ENCODE measurements around the gene ZFYVE27. TPM values are rescaled to one million over a fixed set of nuclear protein-coding genes. Genes with fewer than 3 reads are reported as not detected.

ZFYVE27 gene
- total RNA-seq, 2 donors from 2014 or later = 14.6 to 16.1 TPM

GRCh38 chr10:97719602-97720001, 17.3 kb upstream of the ZFYVE27 start:
- no peak for TF ChIP-seq CTCF (IDR thresholded peaks at IDR 0.05)
- H3K36me3 ChIP-seq = peaks cover 6% of the 10 kb centered on the region
- peaks cover 3 to 44% of the 10 kb centered on the region in 2 donors for H3K4me1 ChIP-seq
- H3K27me3 ChIP-seq = no peaks in the 10 kb centered on the region
- no peak overlapping the region for H3K4me3 ChIP-seq
- no peak for DNase-seq (ENCODE audit: low spot score)
- no peaks in the 10 kb centered on the region for H3K9me3 ChIP-seq
- peak overlapping the region in 1 of 2 donors; percentile 48 for H3K27ac ChIP-seq

- H3K4me3 ChIP-seq = no peak overlapping the region
- no peak overlapping the region for H3K27ac ChIP-seq
- no peaks in the 10 kb centered on the region for H3K9me3 ChIP-seq
- peaks cover 6% of the 10 kb centered on the region for H3K36me3 ChIP-seq
- no peak for DNase-seq (ENCODE audit: low spot score)
- peaks cover 3 to 24% of the 10 kb centered on the region in 2 donors for H3K4me1 ChIP-seq
- no peak for TF ChIP-seq CTCF (IDR thresholded peaks at IDR 0.05)
- no peaks in the 10 kb centered on the region for H3K27me3 ChIP-seq
Observed at GRCh38 chr10:97721871-97722780, 14.8 kb upstream of the ZFYVE27 start.

- DNase-seq (ENCODE audit: low spot score) = no peak
- Histone ChIP-seq H3K4me1 (peaks cover 3 to 17% of the 10 kb centered on the region in 2 donors), H3K4me3 (no peak overlapping the region), H3K36me3 (no peaks in the 10 kb centered on the region), H3K9me3 (no peaks in the 10 kb centered on the region), H3K27me3 (no peaks in the 10 kb centered on the region), H3K27ac (no peak overlapping the region)
- no peak for TF ChIP-seq CTCF (IDR thresholded peaks at IDR 0.05)
Observed at GRCh38 chr10:97723001-97723400, 13.9 kb upstream of the ZFYVE27 start.

- H3K4me3 ChIP-seq = no peak overlapping the region
- no peaks in the 10 kb centered on the region for H3K27me3 ChIP-seq
- H3K27ac ChIP-seq = no peak overlapping the region
- no peaks in the 10 kb centered on the region for H3K36me3 ChIP-seq
- peaks cover 0 to 4% of the 10 kb centered on the region in 2 donors for H3K4me1 ChIP-seq
- TF ChIP-seq CTCF (IDR thresholded peaks at IDR 0.05) = no peak
- no peak for DNase-seq (ENCODE audit: low spot score)
- H3K9me3 ChIP-seq = no peaks in the 10 kb centered on the region
Observed at GRCh38 chr10:97724341-97724941, 12.5 kb upstream of the ZFYVE27 start.

- H3K27ac ChIP-seq = peak overlapping the region in 1 of 2 donors; percentile 38
- no peak for TF ChIP-seq CTCF (IDR thresholded peaks at IDR 0.05)
Observed at GRCh38 chr10:97726636-97727178, 10.2 kb upstream of the ZFYVE27 start.

More at GRCh38 chr10:97726636-97727178, 10.2 kb upstream of the ZFYVE27 start:
- no peak overlapping the region for H3K4me3 ChIP-seq
- H3K27me3 ChIP-seq = no peaks in the 10 kb centered on the region
- DNase-seq (ENCODE audit: low spot score) = no peak
- no peaks in the 10 kb centered on the region for H3K9me3 ChIP-seq
- no peaks in the 10 kb centered on the region for H3K36me3 ChIP-seq
- peaks cover 0 to 4% of the 10 kb centered on the region in 2 donors for H3K4me1 ChIP-seq

Measured in right atrium auricular region (tissue), 2 donors.